CD4-positive, alpha-beta T cell treated with Interleukin-4 for 1 hour (primary cell): ENCODE data around the gene TMEM115.

Experiments
- DNase-seq, 2 donors: peaks; one replicate each; pipeline ENCODE4 v3.0.0-alpha.2; 2020 to 2022

TMEM115 gene

DNA sequence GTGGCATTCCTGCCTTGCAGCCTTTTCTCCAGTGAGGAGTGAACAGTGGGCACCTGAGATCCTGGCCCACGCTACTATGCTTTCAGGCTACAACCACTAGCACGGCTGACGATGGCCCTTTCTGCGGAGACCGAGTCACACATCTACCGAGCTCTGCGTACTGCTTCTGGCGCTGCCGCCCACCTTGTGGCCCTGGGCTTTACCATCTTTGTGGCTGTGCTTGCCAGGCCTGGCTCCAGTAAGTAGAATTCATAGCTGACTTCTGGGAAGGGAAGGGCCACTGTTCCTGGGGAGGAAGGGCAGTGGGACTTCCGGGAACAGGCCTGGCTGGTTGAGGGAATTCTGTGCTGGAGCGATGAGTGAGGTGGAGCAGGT, 8.0 kb downstream of the TMEM115 start:
- DNase-seq, result no peak

DNA sequence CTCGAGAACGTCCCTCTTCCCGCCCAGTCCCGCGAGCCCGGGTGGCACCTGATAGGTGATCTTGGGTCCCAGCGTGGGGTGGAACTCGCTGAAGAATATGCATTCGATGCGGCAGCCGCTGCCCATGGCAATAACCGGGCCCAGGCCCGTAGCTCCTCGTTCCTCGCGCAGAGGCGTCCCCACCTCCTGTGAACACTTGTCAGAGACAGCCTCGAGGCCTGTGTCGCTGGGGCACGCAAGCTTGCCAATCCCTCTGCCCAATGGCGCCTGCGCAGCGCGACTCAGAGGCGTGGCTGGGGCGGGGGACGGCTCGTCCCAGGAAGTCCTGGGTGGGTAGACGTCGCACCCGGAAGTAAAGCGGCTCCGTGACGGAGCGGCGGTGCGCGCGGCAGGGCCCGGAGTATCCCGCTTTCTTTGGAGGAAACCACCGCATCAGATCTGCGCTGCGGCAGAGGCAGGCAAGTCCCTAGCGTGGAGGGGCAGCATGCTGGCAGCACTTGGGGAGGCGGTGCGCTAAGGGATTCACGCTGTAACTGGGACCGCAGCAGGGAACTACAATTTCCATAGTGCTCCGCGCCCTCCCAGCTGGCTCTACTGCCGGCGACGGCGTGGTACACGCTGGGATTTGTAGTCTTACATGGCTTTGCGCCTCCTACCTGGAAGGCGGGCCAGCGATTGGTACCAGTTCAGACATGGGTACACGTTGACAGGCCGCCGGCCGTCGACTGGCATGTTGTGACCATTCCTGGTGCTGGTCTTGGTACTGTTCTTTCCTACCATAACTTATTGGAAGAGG, 8.6 kb downstream of the TMEM115 start, which contains the start of the genes CYB561D2 and NPRL2:
CYB561D2 (plus strand) TSS at position 336 of the 796 bp plus-strand sequence. CDS start 572 bp downstream, outside the sequence.
NPRL2 (minus strand) TSS at position 249 of the 796 bp plus-strand sequence; CDS start at position 126, 123 bp downstream.
- DNase-seq, result peak; percentile 98

DNA sequence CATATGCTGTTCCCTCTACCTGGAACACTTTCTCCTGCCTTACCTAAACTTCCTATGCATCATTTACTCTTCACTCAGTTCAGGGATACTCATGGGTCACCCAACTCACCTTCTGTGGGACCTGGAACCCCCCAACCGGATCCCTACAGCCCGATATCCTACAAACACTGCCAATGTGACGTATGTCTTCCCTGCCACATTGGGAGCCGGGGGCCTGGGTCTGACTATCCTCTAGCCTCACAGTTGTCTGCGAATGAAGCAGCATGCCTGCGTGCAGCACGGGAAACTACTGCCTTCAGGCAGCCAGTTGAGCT, 9.2 kb downstream of the TMEM115 start:
- DNase-seq, result no peak

DNA sequence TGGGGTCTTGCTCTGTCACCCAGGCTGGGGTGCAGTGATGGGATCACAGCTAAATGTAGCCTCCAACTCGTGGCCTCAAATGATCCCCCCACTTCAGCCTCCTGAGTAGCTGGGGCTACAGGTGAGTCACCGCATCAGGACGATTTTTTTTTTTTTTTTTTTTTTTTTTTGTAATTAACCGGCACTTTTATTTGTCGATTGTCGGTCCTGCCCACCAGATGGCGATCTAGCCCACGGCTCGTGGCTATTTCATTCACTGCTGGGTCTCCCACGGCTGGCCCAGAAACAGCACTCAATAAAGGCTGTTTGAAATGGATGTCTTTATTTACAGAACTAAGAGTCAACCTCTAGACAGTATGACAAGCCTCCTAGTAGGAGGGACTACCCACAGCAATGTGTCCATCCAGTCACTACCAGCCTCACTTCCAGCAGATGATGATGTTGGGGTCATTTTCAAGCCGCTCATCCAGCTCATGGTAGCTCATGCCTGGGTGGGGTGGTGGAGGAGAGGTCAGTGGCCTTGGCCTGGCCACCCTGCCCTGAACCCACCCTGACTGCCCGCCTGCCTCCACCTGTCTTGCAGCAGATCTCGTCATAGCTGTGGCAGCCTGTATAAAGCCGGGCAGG, 12.0 kb downstream of the TMEM115 start:
- DNase-seq, result peak; percentile 87 to 88

DNA sequence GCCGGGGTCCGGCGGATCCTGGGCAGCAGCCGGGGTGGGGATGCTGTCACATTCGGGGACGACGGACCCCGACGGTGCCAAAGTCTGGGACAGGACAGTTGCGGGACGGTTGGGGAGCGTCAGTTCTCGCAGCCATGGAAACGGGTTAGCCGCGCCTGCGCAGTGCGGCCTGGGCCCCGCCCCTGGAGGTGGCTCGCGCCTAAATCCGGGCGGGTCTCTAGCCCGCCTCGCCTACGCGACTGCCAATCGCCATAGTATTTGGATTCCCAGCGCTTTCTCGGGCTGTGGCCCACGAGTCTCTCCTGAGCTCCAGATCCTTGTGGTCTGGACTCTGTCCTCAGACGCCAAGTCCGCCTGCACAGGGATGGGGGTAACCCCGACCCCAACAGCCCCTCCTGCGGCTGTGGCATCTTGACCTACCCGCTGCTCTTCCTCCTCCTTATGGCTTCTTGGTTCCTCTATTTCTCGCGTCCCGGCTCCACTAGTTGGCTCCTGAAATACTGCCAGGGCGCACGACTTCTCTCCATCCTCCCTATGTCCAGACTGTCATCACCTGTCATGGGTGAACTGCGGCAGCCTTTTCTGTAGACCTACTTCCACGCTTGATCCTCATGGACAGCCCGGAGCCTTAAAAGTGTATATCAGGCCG, 13.6 kb downstream of the TMEM115 start, which contains the start of gene ZMYND10:
ZMYND10 (minus strand) TSS at position 147 of the 649 bp plus-strand sequence. CDS start 153 bp downstream, outside the sequence.
- DNase-seq, result peak; percentile 77

DNA sequence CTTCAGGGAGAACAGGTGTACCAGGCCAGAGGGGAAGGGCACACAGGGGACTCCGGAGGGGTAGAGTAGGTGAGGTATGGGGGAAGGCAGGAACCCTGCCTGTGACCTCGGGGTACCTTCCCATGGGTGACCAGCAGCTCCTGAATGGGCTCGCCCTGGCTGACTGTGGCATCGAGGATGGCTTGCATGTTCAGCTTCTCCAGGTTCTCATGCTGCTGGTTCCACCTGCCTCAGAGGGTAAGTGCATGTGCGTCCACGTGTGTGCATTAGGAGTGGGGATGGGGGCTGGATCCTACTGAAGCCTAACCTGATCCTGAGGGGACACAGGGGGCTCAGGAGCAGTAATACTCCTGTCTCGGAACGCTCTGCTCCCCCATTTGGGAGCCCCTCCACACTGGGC, 14.3 kb downstream of the TMEM115 start:
- DNase-seq, result no peak

DNA sequence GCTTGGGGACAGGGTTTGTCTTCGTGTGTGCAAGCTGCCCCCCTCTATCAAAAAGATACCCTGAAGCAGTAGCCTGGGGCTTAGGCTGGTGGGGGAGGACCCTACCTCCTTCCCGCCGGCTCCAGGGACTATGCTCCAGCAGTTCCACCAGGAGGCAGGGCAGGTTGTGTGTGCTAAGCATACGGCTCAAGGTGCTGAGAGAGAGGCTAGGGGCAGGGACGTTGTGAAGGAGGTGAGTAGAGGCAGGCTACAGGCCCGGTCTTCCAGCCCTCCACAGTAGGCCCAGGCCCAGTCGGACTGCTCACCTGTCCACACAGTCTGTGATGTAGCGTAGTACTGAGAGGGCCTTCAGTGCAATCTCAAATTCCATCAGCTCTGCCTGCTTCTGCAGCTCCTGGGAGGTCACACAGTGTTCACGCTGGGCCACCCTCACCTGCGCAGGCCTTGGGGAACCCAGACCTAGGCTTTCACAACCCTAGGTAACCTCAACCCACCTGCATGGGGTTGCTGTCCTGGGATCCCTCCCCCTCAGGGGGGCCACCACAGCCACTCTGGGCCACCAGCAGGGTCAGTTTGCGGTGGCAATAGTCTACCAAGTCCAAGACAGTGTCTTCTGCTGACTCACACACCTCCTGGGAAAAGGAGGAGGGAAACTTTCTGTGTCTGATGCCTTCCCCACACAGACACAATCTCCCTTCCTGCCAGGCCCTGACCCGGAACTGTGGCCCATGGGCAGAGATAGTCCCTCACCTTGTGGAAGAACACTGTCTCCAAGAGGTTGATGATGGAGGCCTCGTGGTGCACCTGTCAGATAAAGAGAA, 16.3 kb downstream of the TMEM115 start:
- no peak for DNase-seq

DNA sequence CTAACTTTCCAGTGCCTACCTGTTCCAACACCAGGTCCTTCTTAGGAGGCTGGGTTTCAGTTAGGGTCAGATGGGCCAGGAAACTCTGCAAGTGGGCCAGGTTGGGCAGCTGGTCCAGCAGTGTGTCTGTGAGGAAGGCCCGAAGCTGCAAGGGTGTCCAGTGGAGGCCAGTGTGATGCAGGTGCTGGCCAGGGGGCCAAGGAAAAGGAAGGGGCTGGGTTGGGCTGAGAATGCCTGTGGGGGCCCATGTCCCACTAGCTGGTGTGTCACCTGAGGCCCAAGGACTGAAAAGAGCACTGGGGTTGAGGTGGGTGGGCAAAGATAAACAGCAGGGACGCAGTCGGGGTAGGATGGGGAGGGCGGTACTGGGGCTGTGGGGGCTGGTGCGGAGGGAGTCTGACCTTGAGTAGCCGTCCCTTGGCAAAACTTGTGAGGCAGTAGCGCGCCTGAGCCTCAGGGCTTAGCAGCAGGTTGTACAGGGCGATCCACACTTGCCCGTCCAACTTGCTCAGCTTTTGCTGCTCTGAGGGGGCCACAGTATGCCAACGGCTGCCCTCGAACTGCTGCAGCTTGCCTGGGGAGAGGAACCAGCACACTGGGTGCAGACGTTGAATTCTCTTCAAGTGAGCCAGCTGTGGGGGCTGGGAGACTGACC, 17.2 kb downstream of the TMEM115 start:
- no peak for DNase-seq

DNA sequence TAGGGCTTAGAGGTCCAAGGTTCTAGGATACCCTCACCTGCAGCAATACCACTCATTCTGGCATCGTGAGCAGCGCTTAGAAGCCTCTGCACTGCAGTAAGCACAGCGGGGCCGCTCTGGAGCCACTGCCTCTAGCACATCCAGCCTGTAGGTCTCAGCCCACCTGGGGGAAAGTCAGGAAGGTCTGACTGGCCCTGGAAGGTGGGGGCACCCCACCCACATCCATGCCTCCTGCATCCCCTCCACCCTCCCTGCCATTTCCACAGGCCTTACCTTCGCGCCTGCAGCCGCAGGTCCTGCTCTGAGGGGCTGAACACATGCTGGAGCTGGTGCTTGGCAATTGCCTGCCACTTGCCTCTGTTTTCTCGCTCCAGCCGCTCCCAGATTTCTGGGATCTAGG, 17.8 kb downstream of the TMEM115 start:
- no peak for DNase-seq

DNA sequence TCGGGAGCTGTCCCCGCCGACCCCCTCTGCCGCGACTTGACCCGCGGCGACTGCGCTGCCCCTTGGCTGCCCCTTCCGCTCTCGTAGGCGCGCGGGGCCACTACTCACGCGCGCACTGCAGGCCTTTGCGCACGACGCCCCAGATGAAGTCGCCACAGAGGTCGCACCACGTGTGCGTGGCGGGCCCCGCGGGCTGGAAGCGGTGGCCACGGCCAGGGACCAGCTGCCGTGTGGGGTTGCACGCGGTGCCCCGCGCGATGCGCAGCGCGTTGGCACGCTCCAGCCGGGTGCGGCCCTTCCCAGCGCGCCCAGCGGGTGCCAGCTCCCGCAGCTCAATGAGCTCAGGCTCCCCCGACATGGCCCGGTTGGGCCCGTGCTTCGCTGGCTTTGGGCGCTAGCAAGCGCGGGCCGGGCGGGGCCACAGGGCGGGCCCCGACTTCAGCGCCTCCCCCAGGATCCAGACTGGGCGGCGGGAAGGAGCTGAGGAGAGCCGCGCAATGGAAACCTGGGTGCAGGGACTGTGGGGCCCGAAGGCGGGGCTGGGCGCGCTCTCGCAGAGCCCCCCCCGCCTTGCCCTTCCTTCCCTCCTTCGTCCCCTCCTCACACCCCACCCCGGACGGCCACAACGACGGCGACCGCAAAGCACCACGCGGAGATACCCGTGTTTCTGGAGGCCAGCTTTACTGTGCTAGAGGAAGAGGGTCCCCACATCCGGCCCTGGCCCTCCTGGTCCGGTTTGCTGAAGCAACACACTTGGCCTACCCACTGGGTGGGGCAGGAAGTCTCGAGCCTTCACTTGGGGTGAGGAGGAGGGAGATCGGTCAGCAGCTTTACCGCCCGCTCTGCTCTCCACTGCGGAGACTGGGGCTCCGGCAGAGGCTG, 18.6 kb downstream of the TMEM115 start, which contains the start of gene RASSF1:
RASSF1 (minus strand) TSS at position 389 of the 882 bp plus-strand sequence; CDS start at position 358, 31 bp downstream.
- peak; percentile 72 to 77 for DNase-seq

DNA sequence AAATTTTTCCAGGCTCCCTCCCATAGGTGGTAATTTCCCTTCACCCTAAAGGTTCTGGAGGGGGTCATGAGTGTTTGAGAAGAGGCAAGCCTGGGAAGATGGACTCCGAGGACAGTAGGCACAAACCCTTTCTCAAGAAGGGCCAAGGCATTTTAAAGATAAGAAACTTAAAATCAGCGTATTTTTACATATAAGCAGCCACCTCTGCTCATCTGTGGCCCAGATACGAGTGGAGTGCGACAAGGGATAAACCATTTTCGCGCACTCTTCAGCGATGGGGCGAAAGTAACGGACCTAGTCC, 19.2 kb downstream of the TMEM115 start:
- no peak for DNase-seq

DNA sequence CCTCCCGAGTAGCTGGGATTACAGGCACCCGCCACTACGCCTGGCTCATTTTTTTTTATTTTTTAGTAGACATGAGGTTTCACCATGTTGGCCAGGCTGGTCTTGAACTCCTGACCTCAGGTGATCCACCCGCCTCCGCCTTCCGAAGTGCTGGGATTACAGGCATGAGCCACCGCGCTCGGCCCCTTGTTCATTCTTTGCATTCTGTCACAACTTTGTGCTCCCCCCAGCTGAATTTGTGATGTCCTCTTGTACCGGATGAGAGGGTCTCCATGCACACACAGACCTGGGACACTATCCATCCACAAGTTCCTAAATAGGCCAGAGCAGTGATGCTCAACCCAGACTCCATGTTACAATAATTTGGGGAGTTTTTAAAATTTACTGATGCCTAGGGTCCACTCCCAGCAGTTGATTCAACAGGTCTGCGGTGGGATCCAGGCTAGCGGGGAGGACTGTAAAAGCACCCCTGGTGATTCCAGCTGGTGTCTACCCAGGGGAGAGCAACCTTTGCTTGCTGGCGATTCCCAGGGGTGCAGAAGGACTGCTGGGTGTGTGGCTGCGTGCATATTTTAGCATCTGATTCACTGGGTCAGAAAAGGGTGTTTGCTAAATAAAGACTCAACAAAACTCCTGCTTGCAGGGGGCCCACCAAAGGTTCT, 19.7 kb downstream of the TMEM115 start:
- no peak for DNase-seq

DNA sequence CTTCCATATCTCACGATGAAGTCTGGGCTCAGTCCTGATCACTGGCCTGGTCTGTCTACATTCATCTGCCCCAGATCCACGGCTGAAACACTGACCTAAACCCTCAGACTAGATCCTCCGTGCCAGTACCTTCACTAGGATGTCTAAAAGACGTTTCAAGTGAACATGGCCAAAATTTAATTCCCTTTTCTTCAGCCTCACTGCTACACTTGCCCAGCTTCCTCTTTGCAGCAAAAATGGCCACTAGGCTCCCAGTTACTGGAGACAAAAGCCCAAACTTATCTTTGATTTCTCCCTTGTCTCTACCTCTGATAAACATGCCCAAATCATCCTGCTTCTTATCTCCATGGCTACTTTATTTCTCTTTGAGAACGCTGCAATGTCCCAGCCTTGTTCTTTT, 20.4 kb downstream of the TMEM115 start:
- DNase-seq, result no peak

DNA sequence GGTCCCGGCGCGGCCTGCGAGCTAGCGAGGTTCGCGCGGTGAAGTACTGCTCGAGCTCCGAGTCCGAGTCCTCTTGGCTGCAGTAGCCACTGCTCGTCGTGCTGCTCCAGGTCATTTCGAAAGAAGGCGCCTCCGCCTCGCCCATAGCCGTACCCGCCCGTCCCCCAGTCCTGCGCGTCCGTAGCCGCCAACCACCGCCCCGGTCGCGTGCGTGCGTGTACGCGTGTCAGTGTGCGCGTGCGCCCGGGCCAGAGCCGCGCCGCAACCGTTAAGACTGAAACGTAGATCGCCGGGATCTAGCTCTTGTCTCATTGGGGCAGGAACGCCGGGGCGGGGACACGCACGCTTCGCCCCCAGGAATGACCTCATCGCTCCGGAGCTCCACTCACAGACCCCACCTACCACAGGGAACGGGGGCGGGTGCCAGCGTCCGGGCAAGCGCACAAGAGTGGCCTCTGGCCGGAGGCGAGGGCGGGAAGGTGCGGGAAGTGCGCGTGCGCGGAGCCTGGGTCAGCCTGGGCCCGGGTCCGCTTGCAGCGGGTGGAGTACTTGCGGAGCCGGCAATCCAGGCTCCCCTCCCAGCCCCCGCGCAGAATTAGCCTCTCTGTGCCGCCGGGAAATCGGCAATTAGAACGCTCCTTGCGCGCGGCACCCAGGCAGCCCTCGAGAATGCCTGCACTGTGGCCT, 22.0 kb downstream of the TMEM115 start:
- peak; percentile 95 to 97 for DNase-seq

DNA sequence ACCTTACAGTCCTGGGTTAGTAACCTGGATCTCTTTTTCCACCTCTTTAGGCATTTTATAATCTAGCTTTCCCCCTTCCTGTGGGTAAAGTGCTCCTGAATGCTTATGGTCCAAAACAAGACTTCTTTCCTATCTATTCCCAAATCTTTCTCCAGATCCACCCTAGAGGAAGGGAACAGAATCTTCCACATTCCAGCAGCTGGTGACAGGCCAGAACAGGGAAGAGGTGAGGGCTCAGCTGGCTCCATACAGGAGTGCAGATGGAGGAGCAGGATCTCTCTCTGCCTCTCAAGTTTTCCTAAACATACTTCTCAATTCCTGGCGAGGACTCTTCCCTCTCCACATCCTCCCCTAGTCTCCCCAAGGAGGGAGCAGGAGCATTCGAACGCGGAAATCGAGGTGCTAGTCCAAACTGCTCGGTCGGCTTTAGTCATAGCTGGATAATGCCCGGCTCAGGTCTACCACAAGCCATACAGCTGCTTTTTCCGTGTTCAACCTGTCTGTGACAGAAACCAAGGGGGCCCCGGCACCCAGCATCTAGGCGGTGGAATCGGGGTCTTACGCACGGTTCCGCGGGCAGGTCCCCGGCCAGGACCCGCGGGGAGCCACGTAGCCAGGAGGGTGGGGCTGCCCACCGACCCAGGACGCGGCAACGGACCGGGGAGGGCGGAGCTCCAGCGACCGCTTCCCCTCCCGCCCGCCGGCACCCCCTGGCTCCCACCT, 22.7 kb downstream of the TMEM115 start:
- no peak for DNase-seq

DNA sequence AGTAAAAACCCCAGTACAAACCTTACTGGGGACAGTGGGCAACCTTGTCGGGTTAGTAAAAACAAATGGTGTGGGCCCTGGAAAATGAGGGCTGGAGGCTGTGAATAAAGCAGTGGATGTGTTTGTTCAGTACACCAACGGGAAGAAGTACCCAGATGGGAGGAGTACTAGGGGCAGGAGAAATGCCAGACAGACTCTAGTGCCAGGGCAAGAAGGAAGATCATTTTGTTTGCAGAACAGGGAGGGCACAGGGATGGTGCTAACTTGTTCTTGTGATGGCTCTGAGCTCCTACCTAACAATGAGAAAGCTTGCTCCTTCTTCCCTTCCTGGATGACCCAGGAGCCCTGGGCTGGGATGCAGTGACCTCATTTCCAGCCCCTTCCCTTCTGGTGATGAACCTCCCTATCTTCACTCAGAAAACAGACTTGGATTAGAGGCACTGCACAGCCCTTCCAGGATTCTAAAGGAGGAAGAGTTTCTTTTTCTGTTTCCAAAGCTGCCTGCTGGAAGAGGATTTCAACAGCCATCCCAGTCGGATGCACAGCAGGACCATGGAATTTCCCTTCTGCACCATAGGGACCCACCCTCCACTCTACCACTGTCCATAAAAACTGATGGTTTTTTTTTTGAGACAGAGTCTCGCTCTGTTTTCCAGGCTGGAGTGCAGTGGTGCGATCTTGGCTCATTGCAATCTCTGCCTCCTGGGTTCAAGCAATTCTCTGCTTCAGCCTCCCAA, 24.8 kb downstream of the TMEM115 start:
- no peak for DNase-seq

DNA sequence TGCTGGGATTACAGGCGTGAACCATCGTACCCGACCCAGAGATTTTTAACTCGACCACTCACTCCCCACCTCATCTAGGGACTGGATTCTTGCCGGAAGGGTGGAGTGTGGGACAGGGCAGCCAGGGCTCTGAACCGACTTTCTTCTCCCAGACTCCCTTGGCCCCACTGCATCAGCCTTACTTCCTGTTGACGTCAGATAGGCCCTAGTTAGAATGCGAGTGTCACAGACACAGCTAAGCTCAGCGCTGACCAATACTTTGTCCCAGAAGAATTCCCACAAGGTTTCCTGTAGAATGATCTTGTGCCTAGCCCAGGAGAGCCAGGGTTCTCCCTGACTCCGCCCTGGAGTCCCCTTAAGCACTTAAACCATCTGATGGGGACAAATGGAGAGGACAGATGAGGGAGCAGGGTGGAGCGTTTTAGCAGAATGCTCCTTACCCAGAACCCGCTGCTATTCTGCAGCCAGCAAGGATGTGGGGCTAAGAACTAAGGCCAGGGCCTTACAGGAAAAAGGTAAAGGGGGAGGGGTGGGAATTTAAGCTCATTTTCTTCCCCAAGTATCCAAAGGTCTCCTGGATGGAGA, 25.5 kb downstream of the TMEM115 start:
- DNase-seq, result peak in 1 of 2 donors; percentile 34

DNA sequence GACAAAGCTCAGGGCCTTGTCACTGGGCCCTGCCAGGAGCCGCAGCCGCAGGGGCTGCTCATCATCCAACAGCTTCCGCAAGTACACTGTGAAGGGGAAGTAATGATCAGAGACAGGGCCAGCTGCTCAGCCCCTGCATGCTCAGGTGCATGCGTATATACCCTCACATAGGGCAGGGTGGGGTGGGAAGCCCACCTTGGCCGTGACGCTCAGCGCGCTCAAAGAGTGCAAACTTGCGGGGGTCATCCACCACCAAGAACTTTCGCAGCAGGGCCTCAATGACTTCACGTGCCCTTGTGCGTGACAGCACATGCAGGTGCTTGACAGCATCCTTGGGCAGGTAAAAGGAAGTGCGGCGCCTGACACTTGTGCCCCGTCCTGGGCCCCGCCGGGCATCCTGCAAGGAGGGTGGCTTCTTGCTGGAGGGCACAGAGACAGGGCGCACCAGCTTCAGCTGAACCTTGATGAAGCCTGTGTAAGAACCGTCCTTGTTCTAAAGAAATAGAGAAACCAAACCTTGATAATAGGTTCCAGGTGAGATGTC, 27.9 kb downstream of the TMEM115 start:
- DNase-seq, result no peak
